Nephron (organoid): ENCODE results near the gene UBTD1.

Experiments used
- H3K27ac Mint-ChIP-seq, 3 experiments: 2 replicates each; pipeline ENCODE4 v1.8.0; 2020; ENCODE audit warnings: mixed read lengths in 3 of 3, mild to moderate bottlenecking in 2 of 3, moderate library complexity in 1 of 3
- H3K27me3 Mint-ChIP-seq: 2 replicates; pipeline ENCODE4 v1.8.0; 2021; ENCODE audit warnings: low read depth, mild to moderate bottlenecking, moderate library complexity, mixed read lengths
- H3K36me3 Mint-ChIP-seq: 2 replicates; pipeline ENCODE4 v1.8.0; 2020; ENCODE audit warnings: low read depth, mixed read lengths
- H3K4me1 Mint-ChIP-seq: 2 replicates; pipeline ENCODE4 v1.8.0; 2020; ENCODE audit warnings: mixed read lengths
- H3K4me3 Mint-ChIP-seq, 3 experiments: 2 replicates each; pipeline ENCODE4 v1.8.0; 2020; ENCODE audit warnings: mild to moderate bottlenecking in 3 of 3, mixed read lengths in 3 of 3, moderate library complexity in 2 of 3
- H3K9me3 Mint-ChIP-seq: 2 replicates; pipeline ENCODE4 v1.8.0; 2020; ENCODE audit warnings: mixed read lengths
- TF ChIP-seq, protein P1 (sequence below), 3 experiments: fragments of 200-600 bp; sonication (generic); IDR thresholded peaks; one replicate each; pipeline ENCODE4 v1.5.0; 2021; ENCODE audit warnings: antibody characterized with exemption in 3 of 3; ENCODE audit not compliant: unreplicated experiment in 3 of 3

UBTD1 gene

DNA sequence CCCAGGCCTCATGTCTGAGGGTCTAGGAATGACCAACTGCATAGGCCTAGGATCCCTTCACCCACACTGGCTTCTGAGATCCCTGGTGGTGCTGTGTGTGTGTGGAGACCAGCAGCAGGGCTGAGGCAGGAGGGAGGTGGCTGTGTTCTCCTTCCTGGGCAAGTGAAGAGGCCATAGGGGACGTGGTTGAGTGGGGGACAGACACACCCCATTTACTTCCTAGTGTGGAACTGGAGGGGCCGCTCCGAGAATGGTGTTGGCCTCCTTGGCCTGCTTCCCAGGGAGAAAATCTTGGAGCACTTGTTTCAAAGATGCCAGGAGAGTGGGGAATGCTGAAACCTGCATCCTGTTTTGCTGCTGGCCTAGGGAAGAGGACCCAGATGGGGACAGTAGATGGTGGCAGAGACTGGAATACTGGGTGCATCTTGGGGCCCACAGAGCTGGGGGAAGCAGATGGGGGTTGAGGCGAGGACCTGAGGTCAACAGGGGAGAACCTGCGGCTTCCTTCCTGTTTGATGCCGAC, 19.1 kb downstream of the UBTD1 start:
- H3K27me3 Mint-ChIP-seq, result no peaks in the 10 kb centered on the region
- H3K27ac Mint-ChIP-seq, result peak overlapping the region in 1 of 3 experiments; percentile 72
- peaks cover 44% of the 10 kb centered on the region for H3K4me1 Mint-ChIP-seq
- TF ChIP-seq, protein P1, sequence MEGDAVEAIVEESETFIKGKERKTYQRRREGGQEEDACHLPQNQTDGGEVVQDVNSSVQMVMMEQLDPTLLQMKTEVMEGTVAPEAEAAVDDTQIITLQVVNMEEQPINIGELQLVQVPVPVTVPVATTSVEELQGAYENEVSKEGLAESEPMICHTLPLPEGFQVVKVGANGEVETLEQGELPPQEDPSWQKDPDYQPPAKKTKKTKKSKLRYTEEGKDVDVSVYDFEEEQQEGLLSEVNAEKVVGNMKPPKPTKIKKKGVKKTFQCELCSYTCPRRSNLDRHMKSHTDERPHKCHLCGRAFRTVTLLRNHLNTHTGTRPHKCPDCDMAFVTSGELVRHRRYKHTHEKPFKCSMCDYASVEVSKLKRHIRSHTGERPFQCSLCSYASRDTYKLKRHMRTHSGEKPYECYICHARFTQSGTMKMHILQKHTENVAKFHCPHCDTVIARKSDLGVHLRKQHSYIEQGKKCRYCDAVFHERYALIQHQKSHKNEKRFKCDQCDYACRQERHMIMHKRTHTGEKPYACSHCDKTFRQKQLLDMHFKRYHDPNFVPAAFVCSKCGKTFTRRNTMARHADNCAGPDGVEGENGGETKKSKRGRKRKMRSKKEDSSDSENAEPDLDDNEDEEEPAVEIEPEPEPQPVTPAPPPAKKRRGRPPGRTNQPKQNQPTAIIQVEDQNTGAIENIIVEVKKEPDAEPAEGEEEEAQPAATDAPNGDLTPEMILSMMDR (IDR thresholded peaks at IDR 0.05; ENCODE audit: unreplicated experiment in 3 of 3), result no peak
- H3K4me3 Mint-ChIP-seq, result no peak overlapping the region
- no peaks in the 10 kb centered on the region for H3K9me3 Mint-ChIP-seq
- H3K36me3 Mint-ChIP-seq, result no peaks in the 10 kb centered on the region

DNA sequence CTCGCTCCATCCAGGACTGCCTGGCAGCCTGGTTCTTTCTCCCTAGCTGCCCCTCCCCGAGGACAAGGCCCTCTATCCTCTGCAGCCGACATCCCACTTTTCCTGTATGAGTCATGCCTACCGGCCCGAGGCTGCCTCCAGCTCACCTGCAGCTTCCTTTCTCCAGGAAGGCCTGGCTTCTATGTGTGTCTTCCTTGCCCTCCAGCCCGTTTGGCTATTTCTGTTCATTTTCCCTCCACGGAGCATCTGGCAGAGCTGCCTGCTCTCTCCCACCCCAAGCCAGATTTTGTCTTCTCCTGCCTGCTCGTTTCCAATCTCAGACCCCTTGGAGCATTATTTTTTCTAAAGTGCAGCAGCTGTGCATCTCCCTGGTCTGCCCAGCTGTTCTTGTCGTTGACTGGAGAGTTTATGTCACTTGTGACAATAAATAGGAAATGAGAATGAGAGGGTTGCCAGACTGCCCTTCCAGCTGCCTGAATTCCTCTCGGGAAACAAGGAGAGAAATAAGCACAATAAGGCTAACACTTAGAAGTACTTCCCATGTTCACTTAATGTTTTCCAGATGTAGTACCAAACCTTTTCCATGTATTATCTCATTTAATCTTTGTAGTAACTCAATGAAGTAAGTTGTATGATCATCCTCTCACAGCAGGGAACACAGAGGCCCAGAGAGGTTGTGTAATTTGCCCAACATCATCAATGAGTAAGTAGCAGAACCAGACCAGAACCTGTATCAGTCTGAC, 19.7 kb downstream of the UBTD1 start:
- no peaks in the 10 kb centered on the region for H3K27me3 Mint-ChIP-seq
- no peak overlapping the region for H3K4me3 Mint-ChIP-seq
- no peaks in the 10 kb centered on the region for H3K9me3 Mint-ChIP-seq
- H3K27ac Mint-ChIP-seq, result peak overlapping the region; percentile 20 to 72 (median 64)
- TF ChIP-seq, protein P1 (IDR thresholded peaks at IDR 0.05; ENCODE audit: unreplicated experiment in 3 of 3), result no peak
- H3K36me3 Mint-ChIP-seq, result no peaks in the 10 kb centered on the region
- H3K4me1 Mint-ChIP-seq, result peaks cover 38% of the 10 kb centered on the region

- peak overlapping the region in 1 of 3 experiments; percentile 3 for H3K27ac Mint-ChIP-seq
These were observed 20.6 kb downstream of the UBTD1 start for GRCh38 chr10:97519342-97519741.

DNA sequence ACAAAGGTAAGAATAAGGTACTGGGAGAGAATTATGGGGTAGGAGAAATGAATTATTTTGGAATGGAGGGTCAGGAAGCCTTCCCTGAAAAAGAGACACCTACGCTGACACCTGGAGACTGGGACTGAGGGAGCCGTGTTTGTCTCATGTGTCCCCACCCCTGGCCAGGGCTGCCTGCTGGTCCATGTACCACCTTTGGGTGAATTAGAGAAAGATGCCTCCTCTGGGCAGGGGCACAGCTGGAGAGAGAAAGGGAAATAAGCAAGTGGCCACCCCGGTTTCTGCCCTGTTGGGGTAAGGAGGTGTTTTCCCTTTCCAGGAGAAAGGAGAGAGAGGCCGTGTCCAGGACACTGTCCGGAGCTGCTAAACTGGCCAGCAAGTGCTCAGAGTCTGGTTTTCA, 21.8 kb downstream of the UBTD1 start:
- Mint-ChIP-seq H3K27ac (no peak overlapping the region), H3K4me3 (no peak overlapping the region), H3K36me3 (no peaks in the 10 kb centered on the region), H3K9me3 (no peaks in the 10 kb centered on the region), H3K27me3 (no peaks in the 10 kb centered on the region), H3K4me1 (peaks cover 25% of the 10 kb centered on the region)
- TF ChIP-seq, protein P1 (IDR thresholded peaks at IDR 0.05; ENCODE audit: unreplicated experiment in 3 of 3), result no peak

More at GRCh38 chr10:97519342-97519741, 20.6 kb downstream of the UBTD1 start:
- Mint-ChIP-seq H3K27me3 (no peaks in the 10 kb centered on the region), H3K4me1 (peaks cover 37% of the 10 kb centered on the region), H3K4me3 (no peak overlapping the region), H3K9me3 (no peaks in the 10 kb centered on the region), H3K36me3 (no peaks in the 10 kb centered on the region)
- TF ChIP-seq, protein P1 (IDR thresholded peaks at IDR 0.05; ENCODE audit: unreplicated experiment in 3 of 3), result no peak

DNA sequence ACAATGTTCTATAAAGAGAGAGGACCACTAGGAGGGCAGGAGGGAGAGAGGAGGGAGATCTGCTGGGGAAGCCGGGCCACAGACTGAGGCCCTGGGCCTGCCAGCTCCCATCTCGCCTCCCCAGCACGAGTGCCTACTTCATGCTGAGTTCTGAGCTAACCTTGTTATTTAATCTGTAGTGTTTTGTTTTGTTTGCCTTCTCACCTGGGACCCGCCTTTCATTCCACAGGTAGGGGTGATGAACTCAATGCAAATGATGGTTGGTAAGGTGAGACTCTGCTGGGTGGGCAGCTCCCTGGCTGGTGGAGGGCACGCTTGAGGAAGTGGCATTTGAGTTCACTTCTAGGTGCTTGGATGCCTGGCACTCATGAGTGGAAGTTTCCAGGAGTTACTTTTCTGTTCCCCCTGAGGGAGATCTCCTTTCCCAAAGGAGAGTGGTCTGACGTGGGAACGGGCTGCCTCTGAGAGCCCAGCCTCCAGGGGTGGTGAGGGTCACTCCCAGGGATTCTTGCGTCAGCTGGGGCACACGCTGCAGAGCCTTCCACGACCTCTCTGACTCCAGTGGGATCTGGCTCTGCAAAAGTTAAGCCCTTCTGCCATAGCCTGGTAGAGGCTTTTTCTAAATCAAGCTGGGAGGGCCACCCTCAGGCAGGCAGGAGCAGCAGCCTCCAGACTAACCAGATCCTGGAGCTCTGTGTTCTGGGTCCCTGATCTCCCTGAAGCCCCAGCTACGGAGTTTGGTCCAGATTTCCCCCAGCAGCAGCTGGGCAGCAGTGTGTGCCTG, 22.4 kb downstream of the UBTD1 start:
- no peak overlapping the region for H3K4me3 Mint-ChIP-seq
- H3K36me3 Mint-ChIP-seq, result peaks cover 4% of the 10 kb centered on the region
- no peaks in the 10 kb centered on the region for H3K27me3 Mint-ChIP-seq
- no peak overlapping the region for H3K27ac Mint-ChIP-seq
- TF ChIP-seq, protein P1 (IDR thresholded peaks at IDR 0.05; ENCODE audit: unreplicated experiment in 3 of 3), result no peak
- H3K4me1 Mint-ChIP-seq, result peaks cover 25% of the 10 kb centered on the region
- no peaks in the 10 kb centered on the region for H3K9me3 Mint-ChIP-seq
